ENCODE measurements around the gene CFAP99.

Gene CFAP99

DNA sequence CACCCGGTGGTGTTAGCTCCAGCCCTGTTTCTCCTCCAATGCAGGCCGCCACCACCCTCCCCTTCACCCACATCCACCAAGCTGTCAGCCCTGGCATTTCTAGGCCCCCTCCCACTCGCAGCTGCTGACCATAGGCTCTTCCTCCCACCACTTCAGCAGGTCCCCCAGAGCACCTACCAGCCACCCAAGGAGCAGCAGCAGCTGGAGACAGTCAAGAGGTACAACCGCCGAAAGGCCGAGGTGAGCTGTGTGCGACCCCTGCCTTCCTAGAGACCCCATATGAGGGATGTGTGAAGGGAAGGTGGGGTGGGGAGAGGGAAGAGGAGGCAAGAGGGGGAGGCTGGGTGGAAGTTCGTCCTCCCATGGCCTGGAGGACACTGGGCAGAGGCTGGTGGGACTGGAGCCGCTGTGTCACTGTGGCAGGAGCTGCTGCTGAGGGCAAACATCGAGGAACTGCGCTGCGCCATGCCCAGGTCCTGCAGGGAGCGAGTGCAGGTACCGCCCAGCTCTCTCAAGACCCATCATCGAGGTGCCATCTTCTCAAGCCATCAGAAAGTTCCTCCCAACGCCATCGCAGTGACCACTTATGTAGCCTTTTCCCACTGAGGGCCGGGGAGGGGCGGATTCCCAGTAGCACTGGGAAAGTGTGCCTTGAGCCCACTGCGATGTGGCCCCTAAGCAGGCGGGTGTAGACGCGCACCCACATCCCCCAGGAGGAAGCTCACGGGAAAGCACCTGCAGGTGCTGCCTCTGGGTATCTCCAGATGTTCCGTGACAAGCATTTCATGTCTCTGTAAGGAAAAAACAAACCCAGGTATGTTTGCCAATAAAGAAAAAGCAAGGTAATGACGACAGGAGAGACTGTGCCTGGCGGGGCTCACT, 31.0 kb downstream of the CFAP99 start:
- H3K9me3 ChIP-seq (ENCODE audit: control insufficient read depth in 2 of 2, low read length in 2 of 2) = no peaks in the 10 kb centered on the region
- H3K27me3 ChIP-seq (ENCODE audit: control insufficient read depth in 1 of 2, insufficient read depth in 2 of 2, low read length in 2 of 2) = no peaks in the 10 kb centered on the region
- H3K9ac ChIP-seq (ENCODE audit: low read length in 2 of 2) = no peak overlapping the region
- H3K4me3 ChIP-seq (ENCODE audit: low read length in 2 of 2) = no peak overlapping the region
- no peaks in the 10 kb centered on the region for H3K36me3 ChIP-seq (ENCODE audit: control insufficient read depth in 2 of 2, insufficient read depth in 2 of 2, low read length in 2 of 2)
- H3K4me1 ChIP-seq (ENCODE audit: control insufficient read depth, insufficient read depth, low read length) = no peaks in the 10 kb centered on the region
- H3K27ac ChIP-seq (ENCODE audit: low read length) = no peak overlapping the region

DNA sequence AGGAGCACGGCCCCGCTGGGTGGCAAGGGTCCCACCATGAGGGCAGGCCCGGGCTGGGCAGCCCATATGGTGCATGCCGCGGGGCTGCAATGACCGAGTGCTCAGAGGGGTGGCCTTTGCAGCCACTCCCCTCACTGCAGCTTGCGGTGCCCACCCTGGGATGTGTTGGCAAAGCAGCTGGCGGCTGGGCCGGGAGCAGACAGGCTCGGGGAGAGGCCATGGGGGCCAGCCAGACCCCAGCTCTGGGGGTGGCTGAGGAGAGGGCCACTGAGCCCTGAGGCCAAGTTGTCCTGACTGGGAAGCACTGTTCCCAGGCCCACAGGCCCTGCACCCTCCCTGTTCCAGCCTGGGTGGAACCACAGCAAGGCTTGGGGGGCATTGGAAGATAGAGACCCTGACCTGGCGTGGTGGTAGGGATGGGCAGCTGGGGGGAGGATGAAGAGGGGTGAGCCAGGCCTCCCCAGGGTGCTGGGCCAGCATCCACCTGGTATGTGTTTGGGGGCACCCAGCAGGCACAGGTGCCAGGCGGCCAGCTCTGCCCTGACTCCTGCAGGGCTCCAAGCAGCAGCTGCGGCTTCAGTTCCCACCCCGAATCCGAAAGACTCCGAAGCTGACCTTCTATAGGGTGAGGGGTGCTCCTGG, 31.8 kb downstream of the CFAP99 start:
- Histone ChIP-seq H3K27ac (ENCODE audit: low read length) (no peak overlapping the region), H3K36me3 (ENCODE audit: control insufficient read depth in 2 of 2, insufficient read depth in 2 of 2, low read length in 2 of 2) (no peaks in the 10 kb centered on the region), H3K4me3 (ENCODE audit: low read length in 2 of 2) (no peak overlapping the region), H3K27me3 (ENCODE audit: control insufficient read depth in 1 of 2, insufficient read depth in 2 of 2, low read length in 2 of 2) (no peaks in the 10 kb centered on the region), H3K9me3 (ENCODE audit: control insufficient read depth in 2 of 2, low read length in 2 of 2) (no peaks in the 10 kb centered on the region), H3K4me1 (ENCODE audit: control insufficient read depth, insufficient read depth, low read length) (no peaks in the 10 kb centered on the region), H3K9ac (ENCODE audit: low read length in 2 of 2) (no peak overlapping the region)

DNA sequence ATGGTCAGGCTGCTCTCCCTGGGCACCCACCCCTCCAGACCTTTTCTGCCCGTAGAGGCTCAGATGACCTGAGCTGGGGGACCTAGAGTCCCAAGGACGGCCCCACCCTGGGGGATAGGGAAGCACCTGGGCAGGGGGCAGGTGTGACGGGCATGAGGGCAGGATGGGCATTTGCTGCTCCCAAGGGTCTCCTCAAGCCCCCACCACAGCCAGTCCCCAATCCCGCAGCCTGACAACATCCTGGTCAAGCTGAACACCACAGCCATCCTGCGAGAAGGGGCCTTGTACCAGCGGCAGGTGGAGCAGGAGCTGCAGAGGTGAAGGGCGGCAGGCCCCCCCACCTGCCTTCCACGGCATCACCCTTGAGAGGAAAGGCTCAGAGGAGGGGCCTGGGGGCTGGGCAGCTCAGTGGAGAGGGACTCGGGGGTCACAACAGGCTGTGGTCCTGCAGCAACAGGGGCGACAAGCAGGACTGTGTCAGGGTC, 32.3 kb downstream of the CFAP99 start:
- H3K9ac ChIP-seq (ENCODE audit: low read length in 2 of 2) = no peak overlapping the region
- H3K4me1 ChIP-seq (ENCODE audit: control insufficient read depth, insufficient read depth, low read length) = no peaks in the 10 kb centered on the region
- H3K4me3 ChIP-seq (ENCODE audit: low read length in 2 of 2) = no peak overlapping the region
- no peaks in the 10 kb centered on the region for H3K27me3 ChIP-seq (ENCODE audit: control insufficient read depth in 1 of 2, insufficient read depth in 2 of 2, low read length in 2 of 2)
- H3K9me3 ChIP-seq (ENCODE audit: control insufficient read depth in 2 of 2, low read length in 2 of 2) = no peaks in the 10 kb centered on the region
- no peak overlapping the region for H3K27ac ChIP-seq (ENCODE audit: low read length)
- no peaks in the 10 kb centered on the region for H3K36me3 ChIP-seq (ENCODE audit: control insufficient read depth in 2 of 2, insufficient read depth in 2 of 2, low read length in 2 of 2)

DNA sequence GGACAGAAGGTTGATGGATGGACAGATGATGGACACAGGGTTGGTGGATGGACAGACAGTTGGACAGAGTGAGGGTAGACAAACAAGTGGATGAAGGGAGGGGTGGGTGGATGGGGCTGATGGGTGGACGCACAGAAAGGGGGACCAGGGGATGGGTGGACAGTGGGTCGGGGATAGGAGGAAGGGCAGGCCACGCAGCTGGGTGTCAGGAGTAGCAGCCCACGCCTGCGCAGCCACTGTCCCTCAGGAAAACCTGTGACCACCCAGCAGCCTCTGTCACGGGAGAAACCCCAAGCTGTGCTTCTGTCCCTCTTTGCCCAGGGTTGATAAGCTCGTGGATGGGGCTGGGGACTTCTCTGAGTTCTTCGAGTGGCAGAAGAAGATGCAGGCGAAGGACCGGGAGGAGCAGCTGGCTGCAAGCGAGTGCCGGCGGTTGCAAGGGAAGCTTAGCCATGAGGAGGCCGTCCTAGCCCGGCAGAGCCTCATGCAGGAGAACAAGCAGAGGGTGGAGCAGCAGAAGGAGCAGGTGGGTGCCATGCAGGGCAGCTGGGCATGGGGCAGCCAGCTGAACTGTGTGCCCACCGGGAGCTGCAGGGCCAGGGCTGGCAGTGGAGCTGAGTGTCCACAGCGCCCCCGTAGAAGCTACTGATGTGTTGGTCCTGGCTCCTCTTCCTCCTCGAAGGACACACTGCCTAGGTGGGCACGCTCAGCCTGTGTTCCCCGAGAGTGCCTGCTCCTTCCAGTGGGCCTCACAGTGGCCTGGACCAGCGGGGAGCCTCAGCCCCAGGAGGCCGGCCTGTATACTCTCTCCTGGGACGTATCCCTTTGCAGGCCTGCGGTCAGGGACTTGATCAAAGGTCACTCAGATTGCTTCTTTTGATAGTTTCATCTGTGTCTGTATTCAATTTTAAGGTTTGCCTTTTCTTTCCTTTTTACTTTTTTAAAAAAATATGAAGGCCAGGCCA, 33.3 kb downstream of the CFAP99 start:
- H3K36me3 ChIP-seq (ENCODE audit: control insufficient read depth in 2 of 2, insufficient read depth in 2 of 2, low read length in 2 of 2) = no peaks in the 10 kb centered on the region
- H3K9ac ChIP-seq (ENCODE audit: low read length in 2 of 2) = no peak overlapping the region
- no peak overlapping the region for H3K27ac ChIP-seq (ENCODE audit: low read length)
- H3K4me3 ChIP-seq (ENCODE audit: low read length in 2 of 2) = no peak overlapping the region
- H3K27me3 ChIP-seq (ENCODE audit: control insufficient read depth in 1 of 2, insufficient read depth in 2 of 2, low read length in 2 of 2) = no peaks in the 10 kb centered on the region
- H3K4me1 ChIP-seq (ENCODE audit: control insufficient read depth, insufficient read depth, low read length) = no peaks in the 10 kb centered on the region
- H3K9me3 ChIP-seq (ENCODE audit: control insufficient read depth in 2 of 2, low read length in 2 of 2) = no peaks in the 10 kb centered on the region

DNA sequence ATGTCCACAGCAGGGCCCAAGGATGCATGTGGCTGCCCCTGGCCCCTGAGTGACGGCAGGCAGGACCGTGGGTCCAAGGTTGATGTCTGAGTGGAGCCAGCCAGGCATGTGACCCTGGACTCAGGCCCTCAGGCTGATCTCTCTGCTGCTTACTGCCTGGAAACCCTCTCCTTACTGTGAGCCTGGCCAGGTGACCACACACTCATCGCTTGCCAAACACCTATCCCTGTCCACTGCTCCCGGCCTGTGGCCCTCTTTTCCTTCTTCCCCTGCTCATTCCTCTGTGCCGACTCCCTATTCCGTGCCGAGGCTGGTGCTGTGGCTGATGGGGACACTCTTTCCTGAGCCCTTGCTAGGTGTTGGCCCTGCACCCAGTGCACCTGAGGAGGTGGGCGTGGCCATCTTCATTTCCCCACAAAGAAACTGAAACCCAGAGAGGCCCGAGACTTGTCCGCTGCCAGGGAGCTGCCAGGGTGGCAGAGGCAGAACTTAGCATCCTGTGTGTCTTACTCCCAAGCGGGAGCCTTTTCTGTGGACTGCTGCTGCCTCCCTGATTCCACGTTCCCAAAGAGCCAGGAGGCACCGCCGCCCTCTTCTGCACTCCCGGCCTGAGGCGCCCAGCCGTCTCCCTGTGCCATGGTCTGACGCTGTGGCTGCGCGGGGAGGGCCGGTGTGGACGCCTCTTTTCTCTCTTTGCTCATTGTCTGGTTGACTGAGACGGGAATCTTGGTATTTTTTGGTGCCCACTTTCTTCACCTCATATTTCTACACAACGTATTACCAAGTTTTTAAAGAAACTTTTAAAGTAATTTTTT, 38.9 kb downstream of the CFAP99 start:
- peaks cover 0 to 6% of the 10 kb centered on the region in 2 donors for H3K27me3 ChIP-seq (ENCODE audit: control insufficient read depth in 1 of 2, insufficient read depth in 2 of 2, low read length in 2 of 2)
- no peak overlapping the region for H3K9ac ChIP-seq (ENCODE audit: low read length in 2 of 2)
- no peaks in the 10 kb centered on the region for H3K36me3 ChIP-seq (ENCODE audit: control insufficient read depth in 2 of 2, insufficient read depth in 2 of 2, low read length in 2 of 2)
- peaks cover 11% of the 10 kb centered on the region for H3K4me1 ChIP-seq (ENCODE audit: control insufficient read depth, insufficient read depth, low read length)
- H3K4me3 ChIP-seq (ENCODE audit: low read length in 2 of 2) = no peak overlapping the region
- H3K27ac ChIP-seq (ENCODE audit: low read length) = no peak overlapping the region
- H3K9me3 ChIP-seq (ENCODE audit: control insufficient read depth in 2 of 2, low read length in 2 of 2) = no peaks in the 10 kb centered on the region

DNA sequence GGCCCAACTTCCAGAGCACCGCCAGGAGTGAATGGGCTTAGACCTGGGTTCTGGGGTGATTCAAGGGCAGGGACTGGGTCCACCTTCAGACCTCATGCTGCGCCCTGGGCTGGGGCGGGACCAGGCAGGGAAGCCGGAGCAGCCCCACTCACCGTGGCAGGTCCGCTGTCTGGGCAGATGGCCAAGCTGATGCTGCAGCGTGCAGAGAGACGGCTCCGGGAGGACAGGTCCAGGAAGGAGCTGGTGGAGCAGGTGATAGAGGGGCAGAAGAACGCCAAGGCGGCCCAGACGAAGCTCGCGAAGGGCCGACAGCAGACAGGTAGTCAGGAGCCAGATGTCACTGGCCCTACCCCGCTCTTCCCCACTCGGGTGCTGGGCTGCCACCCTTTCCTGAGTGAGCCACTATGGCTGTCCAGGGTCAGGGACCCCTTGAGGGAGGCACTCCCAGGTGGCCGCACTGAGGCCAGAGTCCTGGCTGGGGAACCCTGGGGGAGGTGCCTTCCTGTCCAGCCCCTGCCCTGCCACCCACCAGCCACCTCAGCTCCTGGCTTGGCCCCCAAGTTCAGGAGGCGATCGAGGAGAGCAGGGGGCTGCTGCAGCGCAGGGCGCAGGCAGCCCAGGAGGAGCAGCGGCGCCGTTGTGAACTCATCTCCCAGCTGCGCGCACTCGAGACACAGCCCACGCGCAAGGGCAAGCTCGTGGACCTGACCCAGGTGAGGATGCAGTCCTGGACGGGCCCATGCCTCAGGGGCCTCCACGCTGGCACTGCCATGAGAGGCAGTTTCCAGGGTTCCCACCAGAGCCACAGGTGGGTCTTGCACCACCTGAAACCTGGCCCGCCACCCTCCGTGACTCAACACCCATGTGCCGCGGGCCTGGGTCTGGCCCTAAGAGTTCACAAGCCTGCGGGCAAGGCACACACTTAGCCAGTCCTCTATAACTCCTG, 40.1 kb downstream of the CFAP99 start:
- Histone ChIP-seq H3K4me3 (ENCODE audit: low read length in 2 of 2) (no peak overlapping the region), H3K9ac (ENCODE audit: low read length in 2 of 2) (no peak overlapping the region), H3K27ac (ENCODE audit: low read length) (no peak overlapping the region), H3K4me1 (ENCODE audit: control insufficient read depth, insufficient read depth, low read length) (peaks cover 21% of the 10 kb centered on the region), H3K27me3 (ENCODE audit: control insufficient read depth in 1 of 2, insufficient read depth in 2 of 2, low read length in 2 of 2) (peaks cover 0 to 6% of the 10 kb centered on the region in 2 donors), H3K36me3 (ENCODE audit: control insufficient read depth in 2 of 2, insufficient read depth in 2 of 2, low read length in 2 of 2) (no peaks in the 10 kb centered on the region), H3K9me3 (ENCODE audit: control insufficient read depth in 2 of 2, low read length in 2 of 2) (no peaks in the 10 kb centered on the region)

DNA sequence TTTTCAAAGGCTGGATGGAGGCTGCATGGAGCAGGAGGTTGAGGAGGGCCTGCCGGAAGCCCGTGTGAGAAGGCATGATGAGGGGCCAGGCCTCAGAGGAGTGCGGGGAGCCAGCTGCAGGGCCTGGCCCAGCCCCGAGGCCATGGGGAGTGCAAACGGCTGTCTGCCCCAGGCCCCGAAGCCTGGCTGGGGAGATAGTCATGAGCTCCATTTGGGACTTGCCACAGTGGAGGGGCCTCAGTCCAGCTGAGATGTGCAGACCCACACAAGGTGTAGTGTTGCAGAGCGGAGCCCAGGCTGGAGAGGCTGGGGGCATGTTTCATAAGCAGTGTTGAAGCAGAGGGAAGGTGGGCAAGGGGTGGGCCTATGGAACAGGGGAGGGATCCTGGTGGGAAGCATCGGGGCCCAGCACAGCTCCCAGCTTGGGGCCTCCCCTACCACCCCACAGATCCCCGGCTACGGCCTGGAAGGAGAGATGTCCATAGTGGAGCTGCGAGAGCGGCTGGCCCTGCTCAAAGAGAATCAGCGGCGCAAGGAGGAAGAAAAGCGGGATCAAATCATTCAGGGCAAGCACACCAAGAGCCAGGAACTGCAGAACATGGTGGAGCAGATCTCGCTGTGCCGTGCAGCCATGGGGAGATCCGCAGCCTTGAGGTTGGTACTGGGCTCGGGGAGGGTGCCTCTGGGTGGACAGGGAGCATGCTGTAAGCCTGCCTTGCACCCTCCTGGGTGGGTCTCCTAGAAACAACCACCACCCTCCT, 41.0 kb downstream of the CFAP99 start:
- Histone ChIP-seq H3K27ac (ENCODE audit: low read length) (no peak overlapping the region), H3K4me3 (ENCODE audit: low read length in 2 of 2) (no peak overlapping the region), H3K27me3 (ENCODE audit: control insufficient read depth in 1 of 2, insufficient read depth in 2 of 2, low read length in 2 of 2) (peaks cover 0 to 6% of the 10 kb centered on the region in 2 donors), H3K9ac (ENCODE audit: low read length in 2 of 2) (no peak overlapping the region), H3K9me3 (ENCODE audit: control insufficient read depth in 2 of 2, low read length in 2 of 2) (no peaks in the 10 kb centered on the region), H3K36me3 (ENCODE audit: control insufficient read depth in 2 of 2, insufficient read depth in 2 of 2, low read length in 2 of 2) (no peaks in the 10 kb centered on the region), H3K4me1 (ENCODE audit: control insufficient read depth, insufficient read depth, low read length) (peaks cover 21% of the 10 kb centered on the region)

DNA sequence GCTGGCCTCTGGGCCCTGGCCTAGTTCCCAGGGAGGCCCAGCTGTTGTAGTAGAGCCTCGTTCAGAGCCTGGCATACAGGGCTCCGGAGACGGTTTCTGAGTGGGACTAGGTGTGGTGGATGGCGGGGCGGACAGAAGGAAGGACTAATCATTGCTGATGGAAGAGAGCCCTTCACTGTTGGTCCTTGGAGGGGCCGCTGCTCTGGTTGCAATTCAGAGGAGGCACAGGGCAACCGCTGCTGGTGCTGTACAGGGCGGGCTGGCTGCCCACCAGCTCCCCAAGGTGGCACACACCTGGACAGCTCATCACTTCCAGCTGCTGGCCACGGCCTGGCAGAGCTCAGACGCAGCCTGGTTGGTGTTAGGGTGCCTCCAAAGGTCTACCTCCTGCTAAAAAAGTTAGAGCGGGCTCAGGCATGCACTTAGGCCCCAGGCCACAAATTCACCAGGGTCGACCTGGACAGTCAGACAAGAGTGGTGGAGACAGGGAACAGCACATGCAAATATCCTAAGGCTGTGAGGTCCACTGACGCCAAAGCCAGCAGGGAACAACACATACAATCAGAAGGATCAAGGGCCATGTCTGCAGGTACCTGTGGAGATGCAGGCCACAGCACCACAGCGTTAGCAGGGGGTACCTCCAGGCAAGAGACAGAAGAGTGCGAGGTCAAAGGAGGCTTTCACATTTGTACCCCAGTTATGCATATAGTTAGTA, 42.6 kb downstream of the CFAP99 start:
- H3K4me1 ChIP-seq (ENCODE audit: control insufficient read depth, insufficient read depth, low read length) = peaks cover 21% of the 10 kb centered on the region
- H3K27ac ChIP-seq (ENCODE audit: low read length) = no peak overlapping the region
- peaks cover 0 to 2% of the 10 kb centered on the region in 2 donors for H3K36me3 ChIP-seq (ENCODE audit: control insufficient read depth in 2 of 2, insufficient read depth in 2 of 2, low read length in 2 of 2)
- H3K27me3 ChIP-seq (ENCODE audit: control insufficient read depth in 1 of 2, insufficient read depth in 2 of 2, low read length in 2 of 2) = peaks cover 0 to 6% of the 10 kb centered on the region in 2 donors
- peak overlapping the region in 1 of 2 donors; percentile 48 for H3K9ac ChIP-seq (ENCODE audit: low read length in 2 of 2)
- no peak overlapping the region for H3K4me3 ChIP-seq (ENCODE audit: low read length in 2 of 2)
- no peaks in the 10 kb centered on the region for H3K9me3 ChIP-seq (ENCODE audit: control insufficient read depth in 2 of 2, low read length in 2 of 2)

All from stomach smooth muscle (tissue), 2 donors.